Esophagus (tissue), 2 donors: ENCODE measurements around the gene HPCAL1. TPM values are rescaled to one million over a fixed set of nuclear protein-coding genes. Genes with fewer than 3 reads are reported as not detected.
A peak's percentile ranks its signal among the peaks of the same experiment; 100 is the strongest.

Experiments used
- H3K27ac ChIP-seq, 2 donors: one replicate each; pipeline ENCODE4 v1.5.1; 2013; ENCODE audit warnings: low read depth in 2 of 2, mild to moderate bottlenecking in 2 of 2, inconsistent platforms in 1 of 2, low read length in 1 of 2, moderate library complexity in 1 of 2
- H3K27me3 ChIP-seq, 2 donors: one replicate each; pipeline ENCODE4 v1.6.1; 2013; ENCODE audit warnings: low read length in 2 of 2, control low read depth in 1 of 2, mild to moderate bottlenecking in 1 of 2; ENCODE audit not compliant: insufficient read depth in 2 of 2, control insufficient read depth in 1 of 2
- H3K36me3 ChIP-seq, 2 donors: one replicate each; pipeline ENCODE4 v1.6.1; 2013; ENCODE audit warnings: low read length in 1 of 2; ENCODE audit not compliant: control insufficient read depth in 2 of 2, insufficient read depth in 2 of 2
- H3K4me1 ChIP-seq, 2 donors: one replicate each; pipeline ENCODE4 v1.6.1; 2013; ENCODE audit warnings: low read length in 1 of 2; ENCODE audit not compliant: control insufficient read depth in 2 of 2, insufficient read depth in 2 of 2
- H3K4me3 ChIP-seq, 2 donors: one replicate each; pipeline ENCODE4 v1.5.1; 2013; ENCODE audit warnings: low read length in 2 of 2, mild to moderate bottlenecking in 2 of 2, low read depth in 1 of 2, moderate library complexity in 1 of 2
- H3K9me3 ChIP-seq, 2 donors: one replicate each; pipeline ENCODE4 v1.6.1; 2013; ENCODE audit warnings: mild to moderate bottlenecking in 2 of 2, low read depth in 1 of 2, low read length in 1 of 2, moderate library complexity in 1 of 2; ENCODE audit not compliant: control insufficient read depth in 2 of 2, insufficient read depth in 1 of 2
- WGBS, 2 donors: extraction: QIAGEN DNeasy Blood & Tissue Kit; methylation state at CpG; one replicate each; pipeline ENCODE4 v1.1.7; 2013; 5-methylcytosine and 5-hydroxymethylcytosine counted together
- polyA plus RNA-seq, 2 donors: library from polyadenylated mRNA; stranded (reverse); fragments of 200-250 nt; gene quantifications; one replicate each; pipeline ENCODE4 v1.2.3, GENCODE V29; 2013
- donor health status: healthy with polysubstance abuse.
- donor health status: Bipolar disorder and iron deficiency.

HPCAL1 gene
- polyA plus RNA-seq, 2 donors, result 6.2 to 13.2 TPM

DNA sequence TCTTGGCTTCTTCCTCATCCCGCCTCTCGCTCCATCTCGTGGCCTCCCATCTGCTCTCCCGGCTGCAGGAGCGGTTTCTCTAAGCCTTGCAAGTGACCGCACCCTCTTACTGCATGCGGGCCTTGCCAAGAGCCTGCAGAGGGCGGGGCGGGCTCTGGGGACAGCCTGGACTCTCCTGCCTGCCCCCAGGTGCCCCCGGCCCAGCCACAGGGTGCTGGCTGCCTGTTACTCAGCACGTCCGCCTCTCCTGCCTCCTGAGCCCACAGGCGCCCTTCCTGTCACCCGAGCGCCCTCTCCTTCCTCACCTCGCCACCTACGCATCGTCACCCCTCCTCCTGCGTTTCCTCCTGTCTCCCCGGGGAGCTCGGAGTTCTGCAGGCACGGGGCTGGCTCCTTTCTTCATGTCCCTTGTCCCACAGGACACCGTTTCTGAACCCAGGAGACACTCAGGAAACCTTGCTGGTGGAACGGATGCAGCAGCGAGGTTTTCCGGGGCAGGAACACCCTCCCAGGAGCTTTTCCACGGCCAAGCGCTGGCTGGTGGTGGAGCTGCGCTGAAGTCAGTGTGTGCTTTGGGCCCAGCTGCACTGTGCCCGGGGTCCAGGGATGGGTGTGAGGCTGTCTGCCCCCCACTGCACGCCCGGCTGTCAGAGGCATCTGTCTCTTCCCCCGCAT lies 28.5 kb downstream of the HPCAL1 start:
- peak overlapping the region in 1 of 2 donors; percentile 28 for H3K4me3 ChIP-seq
- H3K27me3 ChIP-seq, result no peaks in the 10 kb centered on the region
- peak overlapping the region in 1 of 2 donors; percentile 30 for H3K27ac ChIP-seq
- H3K9me3 ChIP-seq, result peaks cover 0 to 2% of the 10 kb centered on the region in 2 donors
- peaks cover 0 to 10% of the 10 kb centered on the region in 2 donors for H3K4me1 ChIP-seq
- 51 to 52% methylated on average over 33 of the region's 33 CpGs for WGBS, 2 donors
- no peaks in the 10 kb centered on the region for H3K36me3 ChIP-seq

DNA sequence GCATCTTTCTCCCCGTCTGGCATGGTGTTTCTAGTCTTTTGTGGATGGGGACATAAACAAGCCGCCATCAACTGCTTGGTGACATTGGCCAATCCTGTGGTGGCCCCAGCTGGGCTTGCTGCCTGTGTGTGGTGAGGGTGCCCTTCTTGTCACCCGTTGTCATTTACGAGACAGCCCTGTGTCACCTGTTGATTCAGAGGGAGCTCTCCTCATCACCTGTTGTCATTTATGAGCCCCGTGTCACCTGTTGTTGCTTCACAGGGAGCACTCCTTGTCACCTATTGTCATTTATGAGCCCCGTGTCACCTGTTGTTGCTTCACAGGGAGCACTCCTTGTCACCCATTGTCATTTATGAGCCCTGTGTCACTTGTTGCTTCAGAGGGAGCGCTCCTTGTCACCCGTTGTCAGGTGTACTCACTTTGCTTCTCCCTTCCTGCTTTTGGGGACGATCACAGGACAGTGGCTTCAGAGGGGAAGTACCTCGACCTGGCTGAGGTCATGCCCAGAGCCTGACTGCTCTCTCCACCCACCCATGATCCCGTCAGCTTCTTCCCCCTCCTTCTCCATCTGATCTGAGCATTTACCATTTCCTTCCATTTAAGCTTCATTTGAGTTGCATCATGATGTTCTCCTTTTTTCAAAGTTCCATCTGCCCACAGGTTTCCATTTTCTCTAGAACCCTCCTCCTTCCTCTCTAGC lies 29.1 kb downstream of the HPCAL1 start:
- H3K27ac ChIP-seq, result peak overlapping the region in 1 of 2 donors; percentile 19
- H3K27me3 ChIP-seq, result no peaks in the 10 kb centered on the region
- no peaks in the 10 kb centered on the region for H3K36me3 ChIP-seq
- WGBS, 2 donors, result 60 to 72% methylated on average over 11 of the region's 11 CpGs
- H3K4me3 ChIP-seq, result peak overlapping the region in 1 of 2 donors; percentile 28
- H3K4me1 ChIP-seq, result peaks cover 0 to 10% of the 10 kb centered on the region in 2 donors
- peaks cover 0 to 2% of the 10 kb centered on the region in 2 donors for H3K9me3 ChIP-seq

DNA sequence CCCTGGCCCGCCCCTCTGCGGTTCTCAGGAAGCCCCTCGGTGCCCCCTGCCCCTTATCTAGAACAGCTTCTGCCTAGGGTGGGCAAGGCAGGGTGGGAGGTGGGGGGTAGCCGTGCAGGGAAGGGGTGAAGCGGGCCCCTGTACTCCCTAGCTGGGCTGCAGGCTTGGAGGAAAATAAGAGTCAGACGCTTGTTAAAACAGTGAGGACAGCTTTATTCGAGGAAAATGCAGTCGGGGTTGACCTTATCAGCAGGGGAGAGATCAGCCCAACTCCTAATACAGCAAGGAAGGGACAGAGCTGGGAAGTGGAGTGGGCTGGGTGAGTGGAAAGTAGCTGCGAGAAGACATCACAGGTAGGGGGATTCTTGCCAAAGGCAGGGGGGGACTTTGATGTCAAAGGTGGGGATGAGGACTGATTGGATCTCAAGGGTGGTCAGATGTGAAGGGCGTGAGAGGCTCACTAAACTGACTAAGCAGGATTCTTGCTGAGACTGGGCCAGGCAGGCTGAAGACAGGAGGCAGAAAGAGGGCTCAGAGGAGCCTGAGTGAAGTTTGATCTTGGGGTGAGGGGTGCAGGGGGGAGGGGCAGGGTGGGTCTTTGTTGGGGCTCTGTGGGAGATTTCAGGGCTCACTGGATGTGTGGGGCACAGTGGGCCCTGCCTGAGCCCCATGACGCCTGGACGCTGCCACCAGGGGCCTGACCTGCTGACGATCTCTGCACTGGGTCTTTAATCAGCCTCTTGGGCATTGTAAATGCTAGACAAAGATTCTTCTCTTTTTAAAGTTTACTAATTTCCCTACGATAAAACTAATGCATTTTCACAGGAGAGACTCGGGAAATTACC lies 29.9 kb downstream of the HPCAL1 start:
- H3K27me3 ChIP-seq, result no peaks in the 10 kb centered on the region
- no peak overlapping the region for H3K27ac ChIP-seq
- H3K4me3 ChIP-seq, result no peak overlapping the region
- 71 to 75% methylated on average over 15 of the region's 15 CpGs for WGBS, 2 donors
- H3K36me3 ChIP-seq, result no peaks in the 10 kb centered on the region
- peaks cover 0 to 2% of the 10 kb centered on the region in 2 donors for H3K9me3 ChIP-seq
- H3K4me1 ChIP-seq, result peaks cover 0 to 10% of the 10 kb centered on the region in 2 donors

DNA sequence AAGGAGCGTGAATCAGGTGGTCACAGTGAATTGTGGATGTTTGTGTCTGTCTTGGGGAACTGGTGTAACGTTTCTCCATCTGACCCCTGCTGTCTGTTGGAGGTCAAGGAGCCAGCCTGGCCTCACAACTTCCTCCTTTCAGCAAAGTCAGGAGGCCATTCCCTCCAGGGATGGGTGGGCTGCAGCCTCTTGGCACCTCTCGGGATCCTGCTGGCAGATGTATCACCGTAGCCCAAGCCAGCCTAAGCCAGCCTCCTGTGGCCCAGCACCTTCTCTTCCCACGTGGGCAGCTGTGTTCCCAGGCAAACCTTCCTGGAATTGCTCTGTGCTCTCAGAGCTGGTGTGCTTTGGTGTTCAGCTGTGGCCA lies 30.5 kb downstream of the HPCAL1 start:
- Histone ChIP-seq H3K9me3 (peaks cover 0 to 2% of the 10 kb centered on the region in 2 donors), H3K4me3 (no peak overlapping the region), H3K4me1 (peaks cover 0 to 10% of the 10 kb centered on the region in 2 donors), H3K36me3 (no peaks in the 10 kb centered on the region), H3K27ac (no peak overlapping the region), H3K27me3 (no peaks in the 10 kb centered on the region)
- 57 to 72% methylated on average over 5 of the region's 5 CpGs for WGBS, 2 donors

DNA sequence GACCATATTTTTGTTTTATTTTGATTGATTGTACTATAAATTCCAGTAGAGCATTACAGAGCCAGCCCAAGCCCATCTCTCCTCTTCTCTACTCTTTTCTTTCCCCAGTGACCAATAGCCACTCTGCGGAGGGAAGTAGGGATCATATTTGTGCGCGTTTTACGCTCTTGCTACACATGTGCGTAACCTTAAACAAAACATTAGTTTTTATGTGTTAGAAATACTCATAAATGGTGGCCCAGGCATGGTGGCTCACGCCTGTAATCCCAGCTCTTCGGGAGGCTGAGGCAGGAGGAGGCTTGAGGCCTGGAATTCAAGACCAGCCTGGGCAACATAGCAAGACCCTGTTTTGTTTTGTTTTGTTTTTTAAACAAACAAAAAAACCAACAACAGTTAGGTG lies 31.3 kb downstream of the HPCAL1 start:
- Histone ChIP-seq H3K4me1 (peaks cover 0 to 10% of the 10 kb centered on the region in 2 donors), H3K9me3 (peaks cover 0 to 2% of the 10 kb centered on the region in 2 donors), H3K27ac (no peak overlapping the region), H3K4me3 (no peak overlapping the region), H3K27me3 (no peaks in the 10 kb centered on the region), H3K36me3 (no peaks in the 10 kb centered on the region)
- 83 to 88% methylated on average over 7 of the region's 7 CpGs for WGBS, 2 donors

DNA sequence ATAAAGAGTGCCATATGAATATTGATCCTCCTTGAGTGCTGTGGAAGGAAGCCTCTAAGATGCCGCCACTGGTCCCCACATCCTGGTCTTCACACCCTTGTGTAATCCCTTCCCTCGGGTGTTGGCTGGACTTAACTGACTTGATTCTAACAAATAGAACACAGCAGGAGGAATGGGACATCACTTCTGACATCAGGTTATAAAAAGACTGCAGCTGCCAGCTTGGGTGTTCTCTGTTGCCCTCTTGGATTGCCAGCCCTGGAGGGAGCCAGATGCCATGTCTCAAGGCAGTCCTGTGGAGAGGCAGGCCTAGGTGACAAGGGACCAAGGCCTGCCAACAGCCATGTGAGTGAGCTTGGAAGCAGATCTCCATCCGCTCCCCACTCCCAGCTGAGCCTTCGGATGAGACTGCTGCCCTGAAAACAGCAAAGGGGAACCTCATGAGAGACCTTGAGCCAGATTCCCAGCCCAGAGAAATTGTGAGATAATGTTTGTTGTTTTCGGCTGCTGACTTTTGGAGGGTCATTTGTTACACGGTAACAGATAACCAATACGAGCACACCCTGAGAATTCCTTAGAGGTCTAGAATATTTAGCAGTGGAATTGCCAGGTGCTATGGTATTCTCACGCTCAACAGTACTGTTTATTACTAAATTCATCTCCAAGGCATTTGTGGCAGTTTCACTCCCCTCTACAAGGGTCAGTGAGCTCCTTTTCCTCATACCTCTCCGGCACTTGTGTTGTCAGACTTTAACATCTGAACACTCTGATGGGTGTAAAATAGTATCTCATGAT lies 32.5 kb downstream of the HPCAL1 start:
- no peak overlapping the region for H3K4me3 ChIP-seq
- H3K9me3 ChIP-seq, result peaks cover 0 to 2% of the 10 kb centered on the region in 2 donors
- 96 to 97% methylated on average over 9 of the region's 9 CpGs for WGBS, 2 donors
- no peak overlapping the region for H3K27ac ChIP-seq
- peaks cover 0 to 10% of the 10 kb centered on the region in 2 donors for H3K4me1 ChIP-seq
- H3K36me3 ChIP-seq, result no peaks in the 10 kb centered on the region
- no peaks in the 10 kb centered on the region for H3K27me3 ChIP-seq

DNA sequence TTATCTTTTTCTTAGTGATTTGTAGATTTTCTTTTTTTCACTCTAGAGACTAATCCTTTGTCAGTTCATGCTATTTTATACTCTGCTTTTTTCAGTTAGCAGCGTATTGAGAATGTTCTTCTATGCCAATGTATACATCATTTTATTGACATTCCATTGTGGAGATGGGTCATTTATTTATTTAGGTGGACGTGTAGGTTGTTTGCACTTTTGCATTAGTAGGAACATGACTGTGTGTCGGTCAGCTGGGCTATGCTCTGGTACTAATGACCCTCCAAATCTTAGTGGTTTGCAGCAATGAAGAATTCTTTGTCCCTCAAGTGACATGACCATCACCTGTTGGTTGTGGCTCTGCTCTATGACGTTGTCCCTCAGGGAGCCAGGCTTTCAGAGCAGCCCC lies 33.6 kb downstream of the HPCAL1 start:
- Histone ChIP-seq H3K9me3 (peaks cover 0 to 2% of the 10 kb centered on the region in 2 donors), H3K36me3 (no peaks in the 10 kb centered on the region), H3K27ac (no peak overlapping the region), H3K27me3 (no peaks in the 10 kb centered on the region), H3K4me1 (peaks cover 0 to 2% of the 10 kb centered on the region in 2 donors), H3K4me3 (no peak overlapping the region)
- 84% methylated on average over 4 of the region's 4 CpGs for WGBS, 2 donors

DNA sequence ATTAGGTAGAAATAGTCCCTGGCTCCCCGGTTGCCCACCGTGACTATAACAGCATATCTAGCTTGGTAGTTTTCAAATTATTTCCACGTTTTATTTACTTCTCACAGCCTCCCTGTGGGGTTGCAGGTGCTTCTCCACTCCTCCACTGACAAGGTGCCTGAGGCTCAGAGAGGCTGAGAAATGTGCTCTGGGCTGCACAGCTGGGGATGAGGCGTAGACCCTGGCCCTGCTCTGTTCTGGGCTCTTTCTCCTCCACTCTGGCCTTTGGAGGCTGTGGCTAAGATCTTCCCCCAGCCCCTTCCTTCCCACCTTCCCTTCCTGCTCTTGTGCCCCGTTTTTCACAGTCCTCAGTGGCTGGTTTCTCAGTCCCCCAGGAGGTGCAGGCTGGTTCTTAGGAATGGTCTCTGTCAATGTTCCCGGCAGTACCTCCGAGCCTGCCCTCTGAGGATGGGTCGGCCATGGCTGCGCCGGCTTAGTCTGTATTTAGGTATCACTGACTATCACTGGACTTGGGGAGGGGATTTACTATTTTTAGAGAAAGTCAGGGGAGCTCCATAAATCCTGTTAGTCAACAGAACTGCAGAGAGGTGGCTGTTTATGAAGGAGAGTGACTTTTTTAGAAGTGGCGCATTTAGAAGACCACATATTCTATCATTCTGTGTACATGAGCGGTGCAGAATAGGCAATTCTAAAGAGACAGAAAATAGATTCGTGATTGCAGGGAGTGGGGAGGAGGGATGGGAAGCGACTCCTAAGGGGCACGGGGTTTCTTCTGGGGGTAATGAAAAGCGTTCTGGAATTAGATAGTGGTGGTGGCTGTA lies 35.0 kb downstream of the HPCAL1 start:
- H3K4me1 ChIP-seq, result no peaks in the 10 kb centered on the region
- no peaks in the 10 kb centered on the region for H3K36me3 ChIP-seq
- peaks cover 0 to 2% of the 10 kb centered on the region in 2 donors for H3K9me3 ChIP-seq
- WGBS, 2 donors, result 89 to 92% methylated on average over 16 of the region's 16 CpGs
- no peak overlapping the region for H3K27ac ChIP-seq
- H3K4me3 ChIP-seq, result no peak overlapping the region
- no peaks in the 10 kb centered on the region for H3K27me3 ChIP-seq
